Smooth muscle cell (in vitro differentiated cells): ENCODE data around the gene RIPK3. TPM values are rescaled to one million over a fixed set of nuclear protein-coding genes. Genes with fewer than 3 reads are reported as not detected.

ENCODE experiments used
- DNase-seq: peaks from one replicate; lab custom pipeline; 2025; ENCODE audit not compliant: unreplicated experiment; lab: John Stamatoyannopoulos, UW
- H2AFZ ChIP-seq: fragments of 200-600 bp; sonication (generic); 2 replicates; pipeline ENCODE4 v1.6.0; 2016; ENCODE audit warnings: antibody characterized with exemption, low read depth, mild to moderate bottlenecking
- H3F3A ChIP-seq: fragments of 200-600 bp; sonication (generic); 2 replicates; pipeline ENCODE4 v1.6.0; 2017; ENCODE audit warnings: antibody characterized with exemption, low read depth
- H3K27ac ChIP-seq: fragments of 200-600 bp; sonication (generic); 2 replicates; pipeline ENCODE4 v1.5.1; 2016; ENCODE audit warnings: low read depth, mild to moderate bottlenecking
- H3K27me3 ChIP-seq: fragments of 200-600 bp; sonication (generic); 2 replicates; pipeline ENCODE4 v1.6.1; 2016; ENCODE audit warnings: low read depth, mild to moderate bottlenecking
- H3K36me3 ChIP-seq: fragments of 200-600 bp; sonication (generic); 2 replicates; pipeline ENCODE4 v1.5.1; 2016; ENCODE audit warnings: low read depth
- H3K4me1 ChIP-seq: fragments of 200-600 bp; sonication (generic); 2 replicates; pipeline ENCODE4 v1.5.1; 2016; ENCODE audit warnings: low read depth
- H3K4me2 ChIP-seq: fragments of 200-600 bp; sonication (generic); 2 replicates; pipeline ENCODE4 v1.6.0; 2016; ENCODE audit warnings: mild to moderate bottlenecking
- H3K4me3 ChIP-seq: fragments of 200-600 bp; sonication (generic); 2 replicates; pipeline ENCODE4 v1.5.1; 2016; ENCODE audit warnings: mild to moderate bottlenecking
- H3K79me2 ChIP-seq: fragments of 200-600 bp; sonication (generic); 2 replicates; pipeline ENCODE4 v1.6.0; 2016; ENCODE audit warnings: low read depth, mild to moderate bottlenecking
- H3K9ac ChIP-seq: fragments of 200-600 bp; sonication (generic); 2 replicates; pipeline ENCODE4 v1.6.0; 2016; ENCODE audit warnings: low read depth
- H3K9me3 ChIP-seq: fragments of 200-600 bp; sonication (generic); replicated peaks from 2 replicates; pipeline ENCODE4 v1.5.1; 2016; ENCODE audit warnings: low read depth
- H4K20me1 ChIP-seq: fragments of 200-600 bp; sonication (generic); 2 replicates; pipeline ENCODE4 v1.6.0; 2016; ENCODE audit warnings: low read depth
- WGBS: methylation state at CpG from one replicate; pipeline ENCODE4 v1.1.7; 2016; ENCODE audit warnings: low lambda C conversion rate; 5-methylcytosine and 5-hydroxymethylcytosine counted together
- polyA plus RNA-seq: library from polyadenylated mRNA; unstranded; fragments of >200 nt; fragmentation: Nextera tagmentation; extraction: Ambion mirVana; gene quantifications from 2 replicates; pipeline ENCODE4 v1.2.1, GENCODE V29; 2016
- total RNA-seq: library from RNA; depleted of rRNA; stranded (reverse); fragments of >200 nt; gene quantifications from 2 replicates; pipeline ENCODE4 v1.2.3, GENCODE V29; 2014
- TF ChIP-seq, protein P1 (sequence below): fragments of 200-600 bp; sonication (generic); IDR thresholded peaks from 2 replicates; pipeline ENCODE4 v1.5.1; 2017; ENCODE audit warnings: borderline replicate concordance, mild to moderate bottlenecking, antibody characterized with exemption; ENCODE audit not compliant: insufficient read depth, poor library complexity, severe bottlenecking

Gene RIPK3
- total and polyA plus RNA-seq, 2 experiments from 2014 or later: 1.3 TPM; not detected in 1

DNA sequence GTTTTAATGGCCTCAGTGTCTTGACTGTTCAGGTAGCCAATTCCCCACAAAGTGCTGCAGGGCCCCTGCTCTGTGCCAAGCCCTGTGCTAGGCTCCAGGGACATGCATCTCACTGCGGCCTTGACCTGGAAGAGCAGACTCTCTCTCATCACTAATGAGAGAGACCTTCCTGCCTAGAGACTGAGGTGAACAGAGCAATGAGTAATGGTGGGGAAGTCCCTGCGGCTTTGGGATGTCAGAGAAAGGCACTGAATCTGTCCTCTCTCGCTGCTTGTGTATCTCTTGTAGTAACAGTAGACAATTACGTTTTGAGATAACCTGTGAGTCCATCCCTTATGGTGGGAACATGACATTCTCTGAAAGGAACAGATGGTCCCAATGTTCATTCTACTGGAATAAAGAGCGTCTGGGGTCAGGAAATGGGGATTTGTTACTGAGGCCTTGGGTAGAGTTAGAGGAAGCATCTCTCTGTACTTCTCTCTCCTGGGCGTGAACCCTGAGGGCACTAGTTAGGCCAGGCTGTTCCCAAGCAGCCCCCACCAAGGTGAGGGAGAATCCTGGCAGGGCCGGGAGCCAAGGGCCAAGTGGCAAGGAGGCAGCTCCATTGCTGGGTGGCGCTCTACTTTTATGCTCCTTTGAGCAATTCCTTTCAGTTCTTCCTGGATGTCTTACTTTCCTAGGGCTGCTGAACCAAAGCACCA is 41.7 kb upstream of the RIPK3 start:
- Histone ChIP-seq H3K4me1 (no peaks in the 10 kb centered on the region), H3K9me3 (no peaks in the 10 kb centered on the region), H4K20me1 (no peaks in the 10 kb centered on the region), H3K4me2 (no peak overlapping the region), H3K79me2 (no peaks in the 10 kb centered on the region), H3K9ac (no peak overlapping the region), H3F3A (no peaks in the 10 kb centered on the region), H3K36me3 (no peaks in the 10 kb centered on the region), H3K27ac (no peak overlapping the region), H2AFZ (no peak overlapping the region), H3K4me3 (no peak overlapping the region), H3K27me3 (no peaks in the 10 kb centered on the region)
- 88% methylated on average over 8 of the region's 8 CpGs for WGBS
- no peak for DNase-seq
- TF ChIP-seq, protein P1, sequence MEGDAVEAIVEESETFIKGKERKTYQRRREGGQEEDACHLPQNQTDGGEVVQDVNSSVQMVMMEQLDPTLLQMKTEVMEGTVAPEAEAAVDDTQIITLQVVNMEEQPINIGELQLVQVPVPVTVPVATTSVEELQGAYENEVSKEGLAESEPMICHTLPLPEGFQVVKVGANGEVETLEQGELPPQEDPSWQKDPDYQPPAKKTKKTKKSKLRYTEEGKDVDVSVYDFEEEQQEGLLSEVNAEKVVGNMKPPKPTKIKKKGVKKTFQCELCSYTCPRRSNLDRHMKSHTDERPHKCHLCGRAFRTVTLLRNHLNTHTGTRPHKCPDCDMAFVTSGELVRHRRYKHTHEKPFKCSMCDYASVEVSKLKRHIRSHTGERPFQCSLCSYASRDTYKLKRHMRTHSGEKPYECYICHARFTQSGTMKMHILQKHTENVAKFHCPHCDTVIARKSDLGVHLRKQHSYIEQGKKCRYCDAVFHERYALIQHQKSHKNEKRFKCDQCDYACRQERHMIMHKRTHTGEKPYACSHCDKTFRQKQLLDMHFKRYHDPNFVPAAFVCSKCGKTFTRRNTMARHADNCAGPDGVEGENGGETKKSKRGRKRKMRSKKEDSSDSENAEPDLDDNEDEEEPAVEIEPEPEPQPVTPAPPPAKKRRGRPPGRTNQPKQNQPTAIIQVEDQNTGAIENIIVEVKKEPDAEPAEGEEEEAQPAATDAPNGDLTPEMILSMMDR: no peak

DNA sequence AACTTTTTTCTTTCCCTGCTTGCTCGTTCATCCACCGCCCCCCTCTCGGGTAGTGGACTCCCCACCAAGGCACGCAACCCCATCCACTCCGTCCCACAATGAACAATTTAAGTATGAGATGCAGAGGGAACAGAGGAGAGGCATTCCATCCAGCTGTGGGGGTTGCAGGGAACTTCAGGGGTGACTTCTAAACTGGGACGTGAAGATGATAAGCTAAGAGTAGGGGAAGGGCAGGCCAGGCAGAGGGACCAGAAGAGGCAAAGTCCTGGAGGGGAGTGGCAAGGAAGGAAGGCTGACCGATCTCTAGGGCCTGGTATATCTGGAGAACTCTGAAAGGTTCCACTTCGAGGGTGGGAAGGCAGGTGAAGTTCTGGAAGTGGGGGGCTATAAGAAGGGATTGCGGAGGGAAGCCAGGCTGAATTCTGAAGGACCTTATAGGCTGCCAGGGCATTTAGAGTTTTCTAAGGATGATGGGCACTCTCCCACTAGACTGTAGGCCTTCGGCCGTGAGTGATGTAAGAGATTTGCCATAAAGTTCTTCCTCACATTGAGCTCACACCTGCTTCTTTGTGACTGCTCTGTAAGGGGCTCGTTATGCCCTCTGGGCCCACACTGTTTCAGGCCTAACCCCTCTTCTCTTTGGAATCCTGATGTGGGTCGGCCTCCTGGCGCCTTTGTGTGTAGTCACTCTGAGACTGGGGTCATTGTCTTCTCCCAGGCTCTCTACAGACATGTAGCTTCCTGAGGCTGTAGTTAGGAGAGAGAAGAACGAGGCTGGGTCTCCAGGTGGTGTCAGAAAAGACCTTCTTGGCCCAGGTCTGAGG is 40.3 kb upstream of the RIPK3 start:
- WGBS: 85% methylated on average over 14 of the region's 15 CpGs

DNA sequence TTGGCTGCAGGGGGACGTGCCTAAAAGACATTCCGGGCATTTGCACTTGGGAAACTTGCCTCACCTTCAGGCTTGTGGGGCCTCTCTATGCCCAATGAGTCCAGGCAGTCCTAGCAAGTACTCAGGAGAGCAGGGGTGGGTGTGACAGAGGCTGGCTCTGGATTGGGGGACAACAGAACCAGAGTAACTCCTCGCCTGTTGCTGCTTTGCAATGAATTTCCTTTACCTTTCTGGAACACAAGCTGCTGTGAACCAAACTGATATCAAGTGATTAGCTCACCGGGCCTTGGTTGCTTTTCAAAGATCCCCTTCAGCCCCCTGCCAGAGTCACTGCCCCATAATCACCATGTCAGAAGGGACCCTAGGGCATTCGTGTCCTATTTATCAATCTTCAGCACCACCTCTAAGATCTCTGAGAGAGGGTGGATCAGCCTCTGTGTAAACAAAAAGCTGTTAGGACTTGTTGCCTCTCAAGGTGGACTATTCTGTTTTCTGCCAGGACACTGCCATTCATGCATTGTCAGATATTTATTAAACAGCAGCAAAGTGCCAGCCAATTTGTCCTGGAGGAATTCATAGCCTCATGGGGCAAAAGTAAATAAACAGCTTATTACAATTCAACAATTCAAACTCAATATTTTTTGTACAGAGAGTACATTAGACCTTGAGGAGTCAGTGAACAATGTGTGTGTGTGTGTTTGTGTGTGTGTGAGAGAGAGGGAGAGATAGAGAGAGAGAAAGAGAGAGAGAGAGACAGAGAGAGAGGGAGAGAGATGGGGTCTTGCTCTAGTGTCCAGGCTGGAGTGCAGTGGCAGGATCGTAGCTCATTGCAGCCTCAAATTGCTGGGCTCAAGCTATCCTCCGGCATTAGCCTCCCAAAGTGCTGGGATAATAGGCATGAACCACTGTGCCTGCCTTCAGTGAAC is 39.5 kb upstream of the RIPK3 start:
- H3K4me1 ChIP-seq: no peaks in the 10 kb centered on the region
- TF ChIP-seq, protein P1: no peak
- H3K27ac ChIP-seq: no peak overlapping the region
- no peaks in the 10 kb centered on the region for H3K79me2 ChIP-seq
- DNase-seq: no peak
- WGBS: 87% methylated on average over 7 of the region's 7 CpGs
- no peaks in the 10 kb centered on the region for H3F3A ChIP-seq
- no peaks in the 10 kb centered on the region for H3K36me3 ChIP-seq
- no peak overlapping the region for H2AFZ ChIP-seq
- peaks cover 9% of the 10 kb centered on the region for H4K20me1 ChIP-seq
- no peak overlapping the region for H3K4me3 ChIP-seq
- H3K4me2 ChIP-seq: no peak overlapping the region
- H3K9me3 ChIP-seq: no peaks in the 10 kb centered on the region
- H3K27me3 ChIP-seq: no peaks in the 10 kb centered on the region
- no peak overlapping the region for H3K9ac ChIP-seq

More for the DNA sequence above, 40.3 kb upstream of the RIPK3 start:
- H3F3A ChIP-seq: no peaks in the 10 kb centered on the region
- no peaks in the 10 kb centered on the region for H3K79me2 ChIP-seq
- peaks cover under 1% of the 10 kb centered on the region for H4K20me1 ChIP-seq
- H3K27ac ChIP-seq: no peak overlapping the region
- H3K36me3 ChIP-seq: no peaks in the 10 kb centered on the region
- no peak overlapping the region for H2AFZ ChIP-seq
- no peak for DNase-seq
- H3K9me3 ChIP-seq: no peaks in the 10 kb centered on the region
- no peak overlapping the region for H3K9ac ChIP-seq
- no peak overlapping the region for H3K4me2 ChIP-seq
- TF ChIP-seq, protein P1: no peak
- H3K4me3 ChIP-seq: no peak overlapping the region
- no peaks in the 10 kb centered on the region for H3K4me1 ChIP-seq
- H3K27me3 ChIP-seq: no peaks in the 10 kb centered on the region
